ENCODE measurements around the gene FZD10. TPM values are rescaled to one million over a fixed set of nuclear protein-coding genes. Genes with fewer than 3 reads are reported as not detected.

FZD10 gene
- polyA plus RNA-seq, 1 donor (not counting 4 experiments of a cell fraction or from before 2014, with no cell fraction given): 0.55 TPM

DNA sequence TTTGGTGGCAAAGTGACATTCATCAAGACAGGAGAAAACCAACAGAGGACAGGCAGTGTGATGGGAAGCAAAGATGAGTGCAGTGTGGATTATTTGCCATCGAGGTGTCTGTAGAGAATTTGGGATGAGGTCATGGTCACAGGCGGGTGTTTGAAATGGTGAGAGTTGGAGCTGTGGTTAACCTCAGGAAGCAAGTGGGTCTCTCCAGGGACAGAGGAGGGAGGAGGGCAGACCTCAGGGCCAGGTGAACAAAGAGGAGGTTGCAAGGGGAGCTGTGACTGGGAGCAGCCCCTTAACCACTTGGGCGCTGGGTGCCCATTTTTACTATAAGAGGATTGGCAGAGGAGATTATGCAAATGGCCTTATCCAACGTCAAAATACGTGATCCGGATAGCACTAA is 7.0 kb downstream of the FZD10 start:
- no peaks in the 10 kb centered on the region for H3K4me1 ChIP-seq (ENCODE audit: control insufficient read depth, extremely low read depth, insufficient read depth, low read length)
- dilution Hi-C loops (cut with MboI; ENCODE audit: extremely low pct_ligation_motif_present, low sequenced_read_pairs): no loop called here
- H3K4me2 ChIP-seq (ENCODE audit: control insufficient read depth, extremely low read depth, insufficient read depth, low read depth, low read length): no peak overlapping the region
- no peaks in the 10 kb centered on the region for H4K20me1 ChIP-seq (ENCODE audit: control insufficient read depth, extremely low read depth, insufficient read depth, low read length)
- no peaks in the 10 kb centered on the region for H3K9me1 ChIP-seq (ENCODE audit: control insufficient read depth, extremely low read depth, insufficient read depth, low read length)
- peaks cover 11% of the 10 kb centered on the region for H3K27me3 ChIP-seq (ENCODE audit: control insufficient read depth, extremely low read depth, insufficient read depth, low read length)
- H3K9me3 ChIP-seq (ENCODE audit: control insufficient read depth, low read depth, low read length): no peaks in the 10 kb centered on the region
- TF ChIP-seq, protein P1, sequence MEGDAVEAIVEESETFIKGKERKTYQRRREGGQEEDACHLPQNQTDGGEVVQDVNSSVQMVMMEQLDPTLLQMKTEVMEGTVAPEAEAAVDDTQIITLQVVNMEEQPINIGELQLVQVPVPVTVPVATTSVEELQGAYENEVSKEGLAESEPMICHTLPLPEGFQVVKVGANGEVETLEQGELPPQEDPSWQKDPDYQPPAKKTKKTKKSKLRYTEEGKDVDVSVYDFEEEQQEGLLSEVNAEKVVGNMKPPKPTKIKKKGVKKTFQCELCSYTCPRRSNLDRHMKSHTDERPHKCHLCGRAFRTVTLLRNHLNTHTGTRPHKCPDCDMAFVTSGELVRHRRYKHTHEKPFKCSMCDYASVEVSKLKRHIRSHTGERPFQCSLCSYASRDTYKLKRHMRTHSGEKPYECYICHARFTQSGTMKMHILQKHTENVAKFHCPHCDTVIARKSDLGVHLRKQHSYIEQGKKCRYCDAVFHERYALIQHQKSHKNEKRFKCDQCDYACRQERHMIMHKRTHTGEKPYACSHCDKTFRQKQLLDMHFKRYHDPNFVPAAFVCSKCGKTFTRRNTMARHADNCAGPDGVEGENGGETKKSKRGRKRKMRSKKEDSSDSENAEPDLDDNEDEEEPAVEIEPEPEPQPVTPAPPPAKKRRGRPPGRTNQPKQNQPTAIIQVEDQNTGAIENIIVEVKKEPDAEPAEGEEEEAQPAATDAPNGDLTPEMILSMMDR (optimal IDR thresholded peaks at IDR 0.05 in 1 of 3, IDR thresholded peaks at IDR 0.05 in 1 of 3, conservative IDR thresholded peaks at IDR 0.05 in 1 of 3; ENCODE audit: extremely low read depth in 1 of 3, insufficient read depth in 2 of 3, low read length in 3 of 3): no peak
- no peak for TF ChIP-seq EZH2 (IDR thresholded peaks at IDR 0.05; ENCODE audit: low read length)
- no peaks in the 10 kb centered on the region for H3K79me2 ChIP-seq (ENCODE audit: control insufficient read depth, insufficient read depth, low read length)
- H3K36me3 ChIP-seq (ENCODE audit: control insufficient read depth in 2 of 2, extremely low read depth in 1 of 2, insufficient read depth in 2 of 2, low read length in 2 of 2): no peaks in the 10 kb centered on the region
- no peak overlapping the region for H3K4me3 ChIP-seq (ENCODE audit: control insufficient read depth in 2 of 3, extremely low read depth in 1 of 3, insufficient read depth in 2 of 3, low read depth in 1 of 3, low read length in 3 of 3)
- H2AFZ ChIP-seq (ENCODE audit: control insufficient read depth, low read length): no peak overlapping the region
- FAIRE-seq: no peak
- no peak overlapping the region for H3K27ac ChIP-seq (ENCODE audit: control insufficient read depth, insufficient read depth, low read length)
- DNase-seq (ENCODE audit: low read depth, low spot score): no peak
- H3K9ac ChIP-seq (ENCODE audit: control insufficient read depth, extremely low read depth, insufficient read depth, low read length): no peak overlapping the region

DNA sequence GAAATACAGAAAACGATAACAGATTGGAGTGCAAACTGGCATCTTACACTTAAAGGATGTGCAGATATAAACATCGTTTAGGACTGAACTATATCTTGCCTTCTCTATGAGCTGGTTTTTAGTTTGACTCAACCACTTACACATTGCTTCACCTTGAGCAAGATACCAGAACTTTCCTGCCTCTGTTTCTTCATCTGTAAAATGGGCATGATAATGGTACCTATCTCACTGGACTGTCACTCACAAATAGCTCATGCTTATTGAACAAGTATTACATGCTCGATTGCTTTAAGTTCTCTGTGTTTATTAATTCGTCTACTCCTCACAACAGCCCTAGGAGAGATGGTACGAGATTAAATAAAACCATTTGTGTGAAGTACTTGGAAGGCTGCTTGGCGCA is 7.7 kb downstream of the FZD10 start:
- Histone ChIP-seq H3K9me1 (ENCODE audit: control insufficient read depth, extremely low read depth, insufficient read depth, low read length) (no peaks in the 10 kb centered on the region), H3K4me3 (ENCODE audit: control insufficient read depth in 2 of 3, extremely low read depth in 1 of 3, insufficient read depth in 2 of 3, low read depth in 1 of 3, low read length in 3 of 3) (no peak overlapping the region), H3K36me3 (ENCODE audit: control insufficient read depth in 2 of 2, extremely low read depth in 1 of 2, insufficient read depth in 2 of 2, low read length in 2 of 2) (no peaks in the 10 kb centered on the region), H3K4me1 (ENCODE audit: control insufficient read depth, extremely low read depth, insufficient read depth, low read length) (no peaks in the 10 kb centered on the region), H3K9ac (ENCODE audit: control insufficient read depth, extremely low read depth, insufficient read depth, low read length) (no peak overlapping the region), H3K4me2 (ENCODE audit: control insufficient read depth, extremely low read depth, insufficient read depth, low read depth, low read length) (no peak overlapping the region), H3K79me2 (ENCODE audit: control insufficient read depth, insufficient read depth, low read length) (no peaks in the 10 kb centered on the region), H2AFZ (ENCODE audit: control insufficient read depth, low read length) (no peak overlapping the region), H4K20me1 (ENCODE audit: control insufficient read depth, extremely low read depth, insufficient read depth, low read length) (no peaks in the 10 kb centered on the region), H3K9me3 (ENCODE audit: control insufficient read depth, low read depth, low read length) (no peaks in the 10 kb centered on the region), H3K27me3 (ENCODE audit: control insufficient read depth, extremely low read depth, insufficient read depth, low read length) (peaks cover 11% of the 10 kb centered on the region), H3K27ac (ENCODE audit: control insufficient read depth, insufficient read depth, low read length) (no peak overlapping the region)
- FAIRE-seq (no peak), DNase-seq (ENCODE audit: low read depth, low spot score) (no peak)
- dilution Hi-C loops (cut with MboI; ENCODE audit: extremely low pct_ligation_motif_present, low sequenced_read_pairs): no loop called here
- TF ChIP-seq, protein P1 (optimal IDR thresholded peaks at IDR 0.05 in 1 of 3, IDR thresholded peaks at IDR 0.05 in 1 of 3, conservative IDR thresholded peaks at IDR 0.05 in 1 of 3; ENCODE audit: extremely low read depth in 1 of 3, insufficient read depth in 2 of 3, low read length in 3 of 3): no peak
- no peak for TF ChIP-seq EZH2 (IDR thresholded peaks at IDR 0.05; ENCODE audit: low read length)

All from keratinocyte (primary cell).